ENCODE data around the gene HOXB9.

DNA sequence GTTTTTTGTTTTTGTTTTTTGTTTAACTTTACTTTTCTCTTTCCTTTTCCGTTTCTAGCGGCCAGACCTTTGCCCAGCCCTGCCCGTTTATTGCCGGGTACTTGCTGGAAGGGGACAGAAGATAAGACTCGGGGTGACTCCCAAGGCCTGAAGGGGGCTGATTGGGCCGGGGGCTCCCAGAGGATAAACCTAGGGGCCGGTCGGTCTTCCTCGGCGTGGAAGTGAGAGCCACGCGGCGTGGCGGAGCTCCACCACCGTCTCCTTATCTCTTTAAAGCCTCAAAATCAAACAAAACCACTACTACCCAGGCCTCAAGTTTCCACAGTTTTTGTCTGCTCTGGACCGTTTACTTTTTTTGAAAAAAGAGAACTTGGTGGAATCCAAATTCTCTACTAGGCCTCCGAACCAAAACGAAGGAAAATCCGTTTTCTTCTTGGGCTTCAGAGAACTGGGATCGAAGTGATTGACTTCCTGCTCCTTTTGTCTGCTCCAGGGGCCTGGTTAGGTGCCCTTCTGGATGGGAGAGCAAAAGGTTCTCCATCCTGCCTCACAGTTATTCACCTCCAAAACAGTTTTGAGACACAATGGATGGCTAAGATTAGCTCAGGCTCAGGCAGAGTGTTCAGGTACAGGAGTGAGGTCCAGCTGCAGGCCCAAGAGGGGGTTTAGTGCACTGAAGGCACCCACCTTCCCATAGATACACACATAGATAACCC is 8.5 kb upstream of the HOXB9 start:
- no peak for TF ChIP-seq POLR2A (conservative IDR thresholded peaks at IDR 0.05)
- TF ChIP-seq TAF15 (IDR thresholded peaks at IDR 0.05; ENCODE audit: low read depth, low read length), result no peak
- TF ChIP-seq ZNF121 (CRISPR knock-in tag; conservative IDR thresholded peaks at IDR 0.05), result no peak
- TF ChIP-seq, protein P1, sequence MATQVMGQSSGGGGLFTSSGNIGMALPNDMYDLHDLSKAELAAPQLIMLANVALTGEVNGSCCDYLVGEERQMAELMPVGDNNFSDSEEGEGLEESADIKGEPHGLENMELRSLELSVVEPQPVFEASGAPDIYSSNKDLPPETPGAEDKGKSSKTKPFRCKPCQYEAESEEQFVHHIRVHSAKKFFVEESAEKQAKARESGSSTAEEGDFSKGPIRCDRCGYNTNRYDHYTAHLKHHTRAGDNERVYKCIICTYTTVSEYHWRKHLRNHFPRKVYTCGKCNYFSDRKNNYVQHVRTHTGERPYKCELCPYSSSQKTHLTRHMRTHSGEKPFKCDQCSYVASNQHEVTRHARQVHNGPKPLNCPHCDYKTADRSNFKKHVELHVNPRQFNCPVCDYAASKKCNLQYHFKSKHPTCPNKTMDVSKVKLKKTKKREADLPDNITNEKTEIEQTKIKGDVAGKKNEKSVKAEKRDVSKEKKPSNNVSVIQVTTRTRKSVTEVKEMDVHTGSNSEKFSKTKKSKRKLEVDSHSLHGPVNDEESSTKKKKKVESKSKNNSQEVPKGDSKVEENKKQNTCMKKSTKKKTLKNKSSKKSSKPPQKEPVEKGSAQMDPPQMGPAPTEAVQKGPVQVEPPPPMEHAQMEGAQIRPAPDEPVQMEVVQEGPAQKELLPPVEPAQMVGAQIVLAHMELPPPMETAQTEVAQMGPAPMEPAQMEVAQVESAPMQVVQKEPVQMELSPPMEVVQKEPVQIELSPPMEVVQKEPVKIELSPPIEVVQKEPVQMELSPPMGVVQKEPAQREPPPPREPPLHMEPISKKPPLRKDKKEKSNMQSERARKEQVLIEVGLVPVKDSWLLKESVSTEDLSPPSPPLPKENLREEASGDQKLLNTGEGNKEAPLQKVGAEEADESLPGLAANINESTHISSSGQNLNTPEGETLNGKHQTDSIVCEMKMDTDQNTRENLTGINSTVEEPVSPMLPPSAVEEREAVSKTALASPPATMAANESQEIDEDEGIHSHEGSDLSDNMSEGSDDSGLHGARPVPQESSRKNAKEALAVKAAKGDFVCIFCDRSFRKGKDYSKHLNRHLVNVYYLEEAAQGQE (IDR thresholded peaks at IDR 0.05; ENCODE audit: borderline replicate concordance), result no peak
- TF ChIP-seq, protein P1 (CRISPR knock-in tag; IDR thresholded peaks at IDR 0.05; ENCODE audit: low read depth), result no peak
- no peak for TF ChIP-seq TGIF2 (CRISPR knock-in tag; IDR thresholded peaks at IDR 0.05)
- TF ChIP-seq, protein P2, sequence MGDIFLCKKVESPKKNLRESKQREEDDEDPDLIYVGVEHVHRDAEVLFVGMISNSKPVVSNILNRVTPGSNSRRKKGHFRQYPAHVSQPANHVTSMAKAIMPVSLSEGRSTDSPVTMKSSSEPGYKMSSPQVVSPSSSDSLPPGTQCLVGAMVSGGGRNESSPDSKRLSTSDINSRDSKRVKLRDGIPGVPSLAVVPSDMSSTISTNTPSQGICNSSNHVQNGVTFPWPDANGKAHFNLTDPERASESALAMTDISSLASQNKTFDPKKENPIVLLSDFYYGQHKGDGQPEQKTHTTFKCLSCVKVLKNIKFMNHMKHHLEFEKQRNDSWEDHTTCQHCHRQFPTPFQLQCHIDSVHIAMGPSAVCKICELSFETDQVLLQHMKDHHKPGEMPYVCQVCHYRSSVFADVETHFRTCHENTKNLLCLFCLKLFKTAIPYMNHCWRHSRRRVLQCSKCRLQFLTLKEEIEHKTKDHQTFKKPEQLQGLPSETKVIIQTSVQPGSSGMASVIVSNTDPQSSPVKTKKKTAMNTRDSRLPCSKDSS (IDR thresholded peaks at IDR 0.05; ENCODE audit: low read depth, partially characterized antibody), result no peak
- TF ChIP-seq, protein P3, sequence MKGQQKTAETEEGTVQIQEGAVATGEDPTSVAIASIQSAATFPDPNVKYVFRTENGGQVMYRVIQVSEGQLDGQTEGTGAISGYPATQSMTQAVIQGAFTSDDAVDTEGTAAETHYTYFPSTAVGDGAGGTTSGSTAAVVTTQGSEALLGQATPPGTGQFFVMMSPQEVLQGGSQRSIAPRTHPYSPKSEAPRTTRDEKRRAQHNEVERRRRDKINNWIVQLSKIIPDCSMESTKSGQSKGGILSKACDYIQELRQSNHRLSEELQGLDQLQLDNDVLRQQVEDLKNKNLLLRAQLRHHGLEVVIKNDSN (CRISPR knock-in tag; IDR thresholded peaks at IDR 0.05), result no peak
- TF ChIP-seq, protein P4, sequence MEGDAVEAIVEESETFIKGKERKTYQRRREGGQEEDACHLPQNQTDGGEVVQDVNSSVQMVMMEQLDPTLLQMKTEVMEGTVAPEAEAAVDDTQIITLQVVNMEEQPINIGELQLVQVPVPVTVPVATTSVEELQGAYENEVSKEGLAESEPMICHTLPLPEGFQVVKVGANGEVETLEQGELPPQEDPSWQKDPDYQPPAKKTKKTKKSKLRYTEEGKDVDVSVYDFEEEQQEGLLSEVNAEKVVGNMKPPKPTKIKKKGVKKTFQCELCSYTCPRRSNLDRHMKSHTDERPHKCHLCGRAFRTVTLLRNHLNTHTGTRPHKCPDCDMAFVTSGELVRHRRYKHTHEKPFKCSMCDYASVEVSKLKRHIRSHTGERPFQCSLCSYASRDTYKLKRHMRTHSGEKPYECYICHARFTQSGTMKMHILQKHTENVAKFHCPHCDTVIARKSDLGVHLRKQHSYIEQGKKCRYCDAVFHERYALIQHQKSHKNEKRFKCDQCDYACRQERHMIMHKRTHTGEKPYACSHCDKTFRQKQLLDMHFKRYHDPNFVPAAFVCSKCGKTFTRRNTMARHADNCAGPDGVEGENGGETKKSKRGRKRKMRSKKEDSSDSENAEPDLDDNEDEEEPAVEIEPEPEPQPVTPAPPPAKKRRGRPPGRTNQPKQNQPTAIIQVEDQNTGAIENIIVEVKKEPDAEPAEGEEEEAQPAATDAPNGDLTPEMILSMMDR (IDR thresholded peaks at IDR 0.05 in 2 of 3, conservative IDR thresholded peaks at IDR 0.05 in 1 of 3; ENCODE audit: insufficient read depth in 2 of 3, low read depth in 1 of 3, low read length in 3 of 3), result no peak
- TF ChIP-seq HMG20A (CRISPR knock-in tag; conservative IDR thresholded peaks at IDR 0.05), result no peak

All from K562 (cell line).